ENCODE data around the gene SPIRE1. TPM values are rescaled to one million over a fixed set of nuclear protein-coding genes. Genes with fewer than 3 reads are reported as not detected.
A peak's percentile ranks its signal among the peaks of the same experiment; 100 is the strongest.

SPIRE1 gene
- total and polyA plus RNA-seq, 4 donors = 0.29 to 5.7 (median 3.2) TPM

DNA sequence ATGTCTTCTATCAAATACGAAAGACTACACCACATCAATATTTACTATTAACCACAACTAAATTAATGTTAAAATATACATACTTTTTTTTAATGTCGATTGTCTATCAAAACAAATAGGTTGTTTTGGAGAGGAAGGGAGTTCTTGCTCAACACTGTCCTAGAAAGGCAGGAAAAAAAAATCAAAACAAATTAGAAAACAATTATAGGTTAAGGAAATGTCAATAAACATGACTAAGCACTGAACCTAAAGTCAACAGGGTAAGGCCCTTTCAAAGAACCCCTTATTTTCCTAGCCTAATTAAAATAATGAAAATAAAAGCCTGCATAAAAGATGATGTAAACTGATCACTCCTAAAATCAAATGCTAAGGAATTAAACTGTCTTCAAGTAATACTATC is 41.8 kb upstream of the SPIRE1 start:
- H3K4me3 ChIP-seq (ENCODE audit: low read depth in 1 of 3, low read length in 3 of 3) = no peak overlapping the region
- H3K9ac ChIP-seq (ENCODE audit: low read depth in 1 of 2, low read length in 2 of 2) = peak overlapping the region; percentile 6 to 58
- DNase-seq (ENCODE audit: low spot score) = no peak
- no peak for TF ChIP-seq CTCF (IDR thresholded peaks at IDR 0.05; ENCODE audit: low read depth, low read length, missing input control)
- TF ChIP-seq FOXA2 (IDR thresholded peaks at IDR 0.05) = peak; percentile 61
- no peak for TF ChIP-seq GABPA (IDR thresholded peaks at IDR 0.05 in 1 of 2, conservative IDR thresholded peaks at IDR 0.05 in 1 of 2)
- peak; percentile 63 for TF ChIP-seq FOXA1 (IDR thresholded peaks at IDR 0.05)
- peak in 1 of 2 donors; percentile 20 for TF ChIP-seq RXRA (IDR thresholded peaks at IDR 0.05)
- peak in 1 of 2 donors; percentile 14 for TF ChIP-seq HNF4A (conservative IDR thresholded peaks at IDR 0.05)
- H3K9me3 ChIP-seq (ENCODE audit: control insufficient read depth in 4 of 4, low read length in 3 of 4) = no peaks in the 10 kb centered on the region
- peak overlapping the region; percentile 4 to 54 for H3K27ac ChIP-seq (ENCODE audit: low read depth in 1 of 2, low read length in 2 of 2)
- H3K36me3 ChIP-seq (ENCODE audit: control insufficient read depth in 4 of 4, insufficient read depth in 3 of 4, low read depth in 1 of 4, low read length in 3 of 4) = peaks cover 0 to 9% (median 2%) of the 10 kb centered on the region in 4 donors
- H3K4me1 ChIP-seq (ENCODE audit: control insufficient read depth in 4 of 4, insufficient read depth in 4 of 4, low read length in 3 of 4) = peaks cover 11 to 33% (median 18%) of the 10 kb centered on the region in 4 donors
- H3K27me3 ChIP-seq (ENCODE audit: control insufficient read depth in 4 of 4, insufficient read depth in 4 of 4, low read length in 3 of 4) = no peaks in the 10 kb centered on the region
- WGBS = 62% methylated on average over 2 of the region's 2 CpGs

DNA sequence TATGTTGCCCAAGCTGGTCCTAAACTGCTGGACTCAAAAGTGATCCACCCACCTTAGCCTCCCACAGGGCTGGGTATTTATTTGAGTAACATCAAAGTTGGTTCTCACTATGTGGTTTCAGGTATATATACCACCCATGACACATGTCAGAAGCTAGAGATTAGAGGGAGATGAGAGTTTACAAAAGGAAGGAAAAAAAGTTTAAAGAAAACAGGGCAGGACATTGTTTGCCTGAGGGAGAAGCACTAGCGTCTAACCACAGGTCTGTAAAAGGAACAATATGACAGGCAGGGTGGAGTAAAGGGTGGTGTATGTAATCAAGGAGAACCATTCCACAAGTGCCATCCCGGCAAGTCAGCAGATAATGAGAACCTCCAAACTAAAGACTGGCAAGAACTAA is 36.1 kb upstream of the SPIRE1 start:
- TF ChIP-seq NR2F2 (IDR thresholded peaks at IDR 0.05) (no peak), EGR1 (IDR thresholded peaks at IDR 0.05; ENCODE audit: low read depth in 2 of 2) (no peak), HNF4A (conservative IDR thresholded peaks at IDR 0.05) (no peak), FOXA2 (IDR thresholded peaks at IDR 0.05) (no peak), FOXA1 (IDR thresholded peaks at IDR 0.05) (no peak), SP1 (IDR thresholded peaks at IDR 0.05) (no peak), RAD21 (IDR thresholded peaks at IDR 0.05) (no peak), ZBTB33 (IDR thresholded peaks at IDR 0.05) (no peak), GABPA (IDR thresholded peaks at IDR 0.05 in 1 of 2, conservative IDR thresholded peaks at IDR 0.05 in 1 of 2) (no peak), JUND (IDR thresholded peaks at IDR 0.05) (no peak), CTCF (IDR thresholded peaks at IDR 0.05; ENCODE audit: low read depth, low read length, missing input control) (no peak), RXRA (IDR thresholded peaks at IDR 0.05) (no peak), MAX (IDR thresholded peaks at IDR 0.05) (no peak), HNF4G (IDR thresholded peaks at IDR 0.05) (no peak), REST (IDR thresholded peaks at IDR 0.05) (no peak), TAF1 (conservative IDR thresholded peaks at IDR 0.05) (no peak), YY1 (IDR thresholded peaks at IDR 0.05) (no peak)
- TF ChIP-seq, protein P1, sequence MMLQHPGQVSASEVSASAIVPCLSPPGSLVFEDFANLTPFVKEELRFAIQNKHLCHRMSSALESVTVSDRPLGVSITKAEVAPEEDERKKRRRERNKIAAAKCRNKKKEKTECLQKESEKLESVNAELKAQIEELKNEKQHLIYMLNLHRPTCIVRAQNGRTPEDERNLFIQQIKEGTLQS (IDR thresholded peaks at IDR 0.05) = no peak
- Histone ChIP-seq H3K36me3 (ENCODE audit: control insufficient read depth in 4 of 4, insufficient read depth in 3 of 4, low read depth in 1 of 4, low read length in 3 of 4) (peaks cover 0 to 7% (median 3%) of the 10 kb centered on the region in 4 donors), H3K4me3 (ENCODE audit: low read depth in 1 of 3, low read length in 3 of 3) (no peak overlapping the region), H3K27ac (ENCODE audit: low read depth in 1 of 2, low read length in 2 of 2) (no peak overlapping the region), H3K9me3 (ENCODE audit: control insufficient read depth in 4 of 4, low read length in 3 of 4) (no peaks in the 10 kb centered on the region), H3K9ac (ENCODE audit: low read depth in 1 of 2, low read length in 2 of 2) (no peak overlapping the region), H3K27me3 (ENCODE audit: control insufficient read depth in 4 of 4, insufficient read depth in 4 of 4, low read length in 3 of 4) (no peaks in the 10 kb centered on the region), H3K4me1 (ENCODE audit: control insufficient read depth in 4 of 4, insufficient read depth in 4 of 4, low read length in 3 of 4) (no peaks in the 10 kb centered on the region)
- 62% methylated on average over 2 of the region's 2 CpGs for WGBS
- no peak for DNase-seq (ENCODE audit: low spot score)
